Measurements from ENCODE around the gene KLF11. TPM values are rescaled to one million over a fixed set of nuclear protein-coding genes. Genes with fewer than 3 reads are reported as not detected.

Gene KLF11
- total and polyA plus RNA-seq, 9 of the 15 experiments (the other 6 are each of a cell fraction or from before 2014, with no cell fraction given): 2.1 to 13.4 (median 6.5) TPM

- Histone ChIP-seq H3K9ac (ENCODE audit: insufficient read depth in 1 of 2, low read depth in 2 of 2, low read length in 2 of 2) (no peak overlapping the region), H3K79me2 (ENCODE audit: control insufficient read depth, insufficient read depth, low read length) (no peaks in the 10 kb centered on the region), H3K27me3 (ENCODE audit: control insufficient read depth in 2 of 2, insufficient read depth in 2 of 2, low read length in 2 of 2) (no peaks in the 10 kb centered on the region), H3K9me3 (replicated peaks; ENCODE audit: control insufficient read depth, insufficient read depth, low read depth, low read length) (no peaks in the 10 kb centered on the region), H2AFZ (ENCODE audit: low read depth, low read length) (no peak overlapping the region), H3K27ac (ENCODE audit: extremely low read depth, low read depth, low read length) (no peak overlapping the region), H3K36me3 (ENCODE audit: control insufficient read depth, insufficient read depth, low read length) (peaks cover 5% of the 10 kb centered on the region; the same call in 1 of the 3 replicates), H4K20me1 (replicated peaks; ENCODE audit: control insufficient read depth, insufficient read depth, low read length) (no peaks in the 10 kb centered on the region), H3K9me1 (ENCODE audit: control insufficient read depth, insufficient read depth, low read length) (no peaks in the 10 kb centered on the region), H3K4me2 (ENCODE audit: insufficient read depth, low read length) (no peak overlapping the region), H3K4me3 (no peak overlapping the region), H3K4me1 (replicated peaks in 1 of 2; ENCODE audit: control insufficient read depth in 2 of 2, insufficient read depth in 2 of 2, low read length in 2 of 2) (peaks cover 0 to 3% of the 10 kb centered on the region in 2 experiments; a peak in 1 of 5 replicates)
- 77% methylated on average over 5 of the region's 5 CpGs for WGBS (ENCODE audit: insufficient coverage, low coverage, missing lambda C conversion rate)
- FAIRE-seq: no peak
- ATAC-seq: no peak
- ChIA-PET POLR2A (no interaction called here), CTCF (ENCODE audit: low intra/inter-chr PET ratio) (no interaction called here)
- no TSS peak for BruUV-seq (replicated peaks)
- no peak for DNase-seq (ENCODE audit: extremely low read depth in 1 of 4, low spot score in 3 of 4)
- TF ChIP-seq E4F1 (CRISPR knock-in tag; IDR thresholded peaks at IDR 0.05; ENCODE audit: borderline replicate concordance): no peak
- TF ChIP-seq ZNF695 (CRISPR knock-in tag; IDR thresholded peaks at IDR 0.05): no peak
- no peak for TF ChIP-seq EP300 (IDR thresholded peaks at IDR 0.05; ENCODE audit: low read length)
- no peak for TF ChIP-seq RBBP5 (IDR thresholded peaks at IDR 0.05; ENCODE audit: borderline replicate concordance, insufficient read depth, low read length, poor library complexity, severe bottlenecking)
- no peak for TF ChIP-seq C11orf30 (IDR thresholded peaks at IDR 0.05; ENCODE audit: low read depth)
- TF ChIP-seq ZNF263 (CRISPR knock-in tag; IDR thresholded peaks at IDR 0.05; ENCODE audit: borderline replicate concordance): no peak
- TF ChIP-seq KDM1A (IDR thresholded peaks at IDR 0.05): no peak
- no peak for TF ChIP-seq ZNF146 (CRISPR knock-in tag; IDR thresholded peaks at IDR 0.05; ENCODE audit: unreplicated experiment)
- no peak for TF ChIP-seq PTRF (tag; IDR thresholded peaks at IDR 0.05)
- no peak for TF ChIP-seq NFATC3 (IDR thresholded peaks at IDR 0.05)
- no peak for TF ChIP-seq ETV1 (tag; conservative IDR thresholded peaks at IDR 0.05; ENCODE audit: low read depth)
- TF ChIP-seq ZFP30 (CRISPR knock-in tag; IDR thresholded peaks at IDR 0.05; ENCODE audit: borderline replicate concordance): no peak
- no peak for TF ChIP-seq HDAC8 (tag; IDR thresholded peaks at IDR 0.05)
- intact Hi-C loops (cut with micrococcal nuclease): no loop called here
- in situ Hi-C loops (cut with MboI): no loop called here
These were observed 48.3 kb upstream of the KLF11 start for GRCh38 chr2:9995059-9995458.
